OCI-LY7 (cell line): Measurements from ENCODE around the gene STON1.

Experiments used
- CTCF ChIP-seq: fragments of 200-600 bp; sonication (generic); conservative IDR thresholded peaks from 2 replicates; pipeline ENCODE4 v1.5.1; 2014; ENCODE audit warnings: mild to moderate bottlenecking, antibody characterized with exemption, low read length, moderate library complexity, mixed read lengths
- EZH2phosphoT487 ChIP-seq: fragments of 200-600 bp; sonication (generic); IDR thresholded peaks from 2 replicates; pipeline ENCODE4 v1.6.1; 2018; ENCODE audit warnings: low read depth, borderline replicate concordance, mild to moderate bottlenecking, mixed run types, antibody characterized with exemption, low read length, moderate library complexity, mixed read lengths

- TF ChIP-seq CTCF (no peak), EZH2phosphoT487 (no peak)
Observed at GRCh38 chr2:48540237-48540935, 10.4 kb downstream of the STON1 start.
